Brain pericyte (primary cell): ENCODE measurements around the gene COL24A1.
A peak's percentile ranks its signal among the peaks of the same experiment; 100 is the strongest.
"Not testable (repeated sequence)": the region's sequence is repeated elsewhere in the genome, so short reads cannot be mapped to it uniquely, and the experiment has no call there.

Experiments used
- DNase-seq: peaks from one replicate; pipeline ENCODE4 v3.0.0-alpha.2; 2012; ENCODE audit warnings: low read depth, low spot score

COL24A1 gene

DNA sequence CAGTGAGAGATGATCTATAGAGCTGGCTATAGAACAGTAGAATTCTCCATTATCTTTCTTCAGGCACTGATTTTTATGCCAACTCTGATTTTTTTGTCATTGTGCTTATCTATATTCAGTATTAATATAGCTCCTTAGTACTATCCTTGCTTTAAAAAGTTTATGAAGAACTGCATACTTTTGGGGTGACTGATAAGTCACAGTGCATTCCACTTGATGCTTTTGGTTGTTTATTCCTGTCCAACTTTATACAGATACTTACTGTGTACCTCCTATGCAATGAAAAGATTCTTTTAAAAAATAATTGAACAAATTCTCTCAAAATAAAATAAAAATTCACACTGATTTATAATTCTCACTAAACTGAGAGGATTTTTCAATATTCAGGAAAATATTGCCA is 71.6 kb downstream of the COL24A1 start:
- no peak for DNase-seq

- no peak for DNase-seq
Measured at GRCh38 chr1:86082183-86082582, 74.4 kb downstream of the COL24A1 start.

- DNase-seq: not testable (repeated sequence)
Measured at GRCh38 chr1:86072474-86072873, 84.1 kb downstream of the COL24A1 start.

DNA sequence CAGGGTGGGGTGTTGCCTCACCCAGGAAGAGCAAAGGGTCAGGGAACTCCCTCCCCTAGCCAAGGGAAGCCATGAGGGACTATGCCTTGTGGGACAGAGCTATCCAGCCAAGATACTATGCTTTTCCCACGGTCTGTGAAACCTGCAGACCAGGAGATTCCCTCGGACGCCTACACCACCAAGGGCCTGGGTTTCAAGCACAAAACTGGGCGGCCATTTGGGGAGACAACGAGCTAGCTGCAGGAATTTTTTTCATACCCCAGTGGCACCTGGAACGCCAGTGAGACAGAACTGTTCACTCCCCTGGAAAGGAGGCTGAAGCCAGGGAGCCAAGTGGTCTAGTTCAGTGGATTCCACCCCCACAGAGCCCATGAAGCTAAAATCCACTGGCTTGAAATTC is 84.7 kb downstream of the COL24A1 start:
- DNase-seq: not testable (repeated sequence)

GRCh38 chr1:86069757-86070145 is 86.8 kb downstream of the COL24A1 start:
- DNase-seq: no peak

GRCh38 chr1:86068841-86069756 is 87.5 kb downstream of the COL24A1 start:
- no peak for DNase-seq

GRCh38 chr1:86068271-86068721 is 88.3 kb downstream of the COL24A1 start:
- no peak for DNase-seq

DNA sequence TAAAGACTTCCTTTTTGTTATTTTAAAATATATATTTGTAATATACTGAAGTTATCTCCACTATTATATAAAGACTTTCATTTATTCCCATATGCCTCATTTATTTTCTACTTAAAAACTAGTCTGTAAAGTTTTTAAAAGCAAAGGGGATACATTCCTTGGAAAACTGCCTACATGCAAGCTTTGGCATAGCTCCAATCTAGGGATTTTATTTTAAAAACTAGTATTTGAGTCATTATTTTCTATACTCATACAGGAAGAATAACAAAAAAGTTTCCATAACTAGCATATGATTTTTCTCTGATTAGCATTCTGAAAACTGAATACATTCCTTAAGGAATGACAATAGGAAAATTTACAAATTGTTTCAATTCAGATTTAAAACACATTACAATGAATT is 88.9 kb downstream of the COL24A1 start:
- peak; percentile 27 for DNase-seq

DNA sequence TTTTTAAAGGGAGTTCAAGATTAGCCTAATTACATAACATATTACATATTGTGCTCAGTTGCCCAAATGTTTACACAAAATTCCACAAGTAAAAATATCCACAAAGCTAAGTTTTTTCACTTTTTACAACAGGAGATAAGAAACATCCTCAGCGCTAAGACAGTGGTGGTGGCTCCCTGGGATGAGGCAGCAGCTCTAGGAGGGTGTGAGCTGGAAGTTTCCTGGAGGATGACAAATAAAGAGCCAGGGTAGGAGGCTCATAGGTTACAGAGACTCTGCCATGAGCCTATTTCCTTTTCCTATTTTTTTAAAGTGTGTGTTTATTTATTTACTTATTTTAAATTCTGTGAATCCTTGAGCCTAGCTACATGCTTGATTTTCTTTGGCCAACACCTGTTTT is 91.7 kb downstream of the COL24A1 start:
- DNase-seq: no peak

DNA sequence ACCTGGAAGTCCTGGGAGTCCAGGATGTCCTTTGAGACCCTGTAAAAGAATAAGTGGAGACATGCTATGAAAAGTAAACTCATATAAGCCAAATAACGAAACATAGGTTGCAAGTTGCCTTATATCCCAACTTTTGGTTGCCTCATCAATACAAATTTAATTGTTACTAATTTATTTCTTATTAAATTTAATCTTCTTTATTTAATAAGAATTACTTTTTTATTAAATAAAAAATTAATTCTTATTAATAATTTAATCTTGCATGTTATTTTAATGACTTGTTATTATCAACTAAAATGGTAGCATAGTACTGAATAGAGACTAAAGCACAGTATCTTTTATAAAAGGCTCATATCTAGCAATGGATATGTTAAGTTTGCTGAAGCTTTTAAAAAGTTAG is 92.9 kb downstream of the COL24A1 start:
- DNase-seq: no peak

DNA sequence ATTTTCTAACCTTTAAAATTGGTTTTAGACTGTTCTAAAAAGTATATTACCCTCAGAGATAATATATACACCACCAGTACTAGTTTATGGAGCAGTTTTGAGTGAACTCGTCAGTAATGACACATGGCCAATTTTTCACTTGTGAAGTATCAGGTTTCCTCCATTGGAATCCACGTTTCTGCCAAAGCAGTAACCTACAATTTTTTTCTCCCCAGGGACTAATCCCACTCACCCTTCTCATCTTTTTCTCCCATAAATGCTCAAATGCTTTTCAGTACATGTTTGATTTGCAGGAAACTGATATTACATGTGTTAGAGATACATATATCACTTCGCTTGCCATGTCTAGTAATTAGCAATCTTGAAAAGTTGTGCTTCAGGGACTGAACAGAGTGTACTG is 94.1 kb downstream of the COL24A1 start:
- DNase-seq: no peak

DNA sequence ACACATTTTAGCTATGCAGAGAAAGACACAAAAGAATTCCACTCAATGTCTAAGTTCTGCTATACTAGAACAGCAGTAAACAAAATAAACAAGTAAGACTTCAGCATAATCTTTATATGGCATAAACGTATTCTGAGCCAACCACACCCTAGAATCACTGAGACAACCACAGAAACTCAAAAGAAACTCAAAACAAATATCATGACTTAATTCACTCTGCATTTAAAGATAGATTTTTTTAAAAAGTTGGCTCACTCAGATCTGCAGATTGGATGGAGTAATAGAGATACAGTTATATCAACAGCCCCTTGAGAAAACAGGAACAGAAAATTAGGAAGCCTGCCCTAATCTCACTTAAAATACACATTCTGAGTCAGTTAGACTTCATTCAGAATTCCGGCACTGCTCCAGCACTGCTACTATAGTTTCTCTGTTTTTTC is 95.0 kb downstream of the COL24A1 start:
- no peak for DNase-seq

DNA sequence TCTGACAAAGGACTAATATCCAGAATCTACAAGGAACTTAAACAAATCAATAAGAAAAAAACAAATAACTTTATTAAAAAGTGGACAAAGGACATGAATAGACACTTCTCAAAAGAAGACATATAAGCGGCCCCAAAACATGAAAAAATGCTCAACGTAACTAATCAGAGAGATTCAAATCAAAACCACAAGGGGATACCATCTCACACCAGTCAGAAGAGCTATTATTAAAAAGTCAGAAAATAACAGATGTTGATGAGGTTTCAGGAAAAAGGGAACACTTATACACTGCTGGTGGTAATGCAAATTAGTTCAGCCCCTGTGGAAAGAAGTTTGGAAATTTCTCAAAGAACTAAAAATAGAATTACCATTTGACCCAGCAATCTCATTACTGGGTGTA is 102.2 kb downstream of the COL24A1 start:
- DNase-seq: no peak

DNA sequence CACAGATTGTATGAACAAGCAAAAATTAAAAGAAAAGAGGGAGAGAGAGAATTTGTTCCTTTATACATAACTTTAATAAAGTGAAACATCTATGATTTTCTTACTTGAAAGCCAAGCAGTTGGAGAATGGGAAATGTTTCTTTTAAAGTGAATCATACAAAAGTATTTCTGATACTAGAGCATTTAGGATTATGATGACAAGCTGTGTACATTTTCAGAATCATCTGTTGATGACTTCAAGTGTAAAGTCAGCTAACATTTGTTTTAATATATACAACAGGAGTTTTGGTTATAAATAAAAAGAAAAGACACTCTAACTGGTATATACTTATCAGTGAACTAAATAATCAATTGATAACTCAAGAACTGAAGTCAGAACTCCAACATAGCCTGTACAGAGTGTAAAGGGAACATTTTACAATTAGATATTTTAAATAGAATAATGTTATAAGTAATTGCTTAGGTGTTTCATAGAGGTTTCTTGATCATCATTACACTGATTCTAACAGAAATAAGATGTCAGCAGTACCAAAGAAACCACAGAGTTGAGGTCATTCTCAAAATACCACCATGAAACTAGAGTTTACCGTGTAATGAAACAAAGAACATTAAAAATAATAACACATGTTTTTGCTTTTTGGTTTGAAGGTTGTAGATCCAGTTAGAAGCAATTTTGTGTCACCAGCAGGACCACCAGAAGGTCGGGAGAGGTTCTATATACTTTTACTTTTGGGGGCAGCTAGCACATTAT is 103.4 kb downstream of the COL24A1 start:
- no peak for DNase-seq

DNA sequence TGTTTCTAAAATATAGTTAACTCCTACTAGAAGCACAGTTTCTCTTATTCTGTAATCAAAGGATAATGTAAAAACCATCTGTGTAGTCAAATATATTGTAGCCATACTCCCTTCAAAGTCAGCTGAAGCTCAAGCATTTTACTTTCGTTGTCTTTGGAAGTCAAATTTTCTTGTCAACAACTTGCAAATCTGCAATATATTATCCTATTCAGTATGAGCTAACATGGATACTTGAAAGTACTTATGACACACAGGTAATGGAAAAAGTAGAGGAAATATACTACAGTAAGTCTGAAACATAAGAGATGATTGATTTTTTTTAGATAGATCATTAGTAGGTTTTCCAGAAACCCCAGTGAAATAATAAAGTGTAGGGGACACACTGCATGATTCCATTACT is 121.5 kb downstream of the COL24A1 start:
- no peak for DNase-seq

GRCh38 chr1:86030180-86030579 is 126.4 kb downstream of the COL24A1 start:
- DNase-seq: no peak

DNA sequence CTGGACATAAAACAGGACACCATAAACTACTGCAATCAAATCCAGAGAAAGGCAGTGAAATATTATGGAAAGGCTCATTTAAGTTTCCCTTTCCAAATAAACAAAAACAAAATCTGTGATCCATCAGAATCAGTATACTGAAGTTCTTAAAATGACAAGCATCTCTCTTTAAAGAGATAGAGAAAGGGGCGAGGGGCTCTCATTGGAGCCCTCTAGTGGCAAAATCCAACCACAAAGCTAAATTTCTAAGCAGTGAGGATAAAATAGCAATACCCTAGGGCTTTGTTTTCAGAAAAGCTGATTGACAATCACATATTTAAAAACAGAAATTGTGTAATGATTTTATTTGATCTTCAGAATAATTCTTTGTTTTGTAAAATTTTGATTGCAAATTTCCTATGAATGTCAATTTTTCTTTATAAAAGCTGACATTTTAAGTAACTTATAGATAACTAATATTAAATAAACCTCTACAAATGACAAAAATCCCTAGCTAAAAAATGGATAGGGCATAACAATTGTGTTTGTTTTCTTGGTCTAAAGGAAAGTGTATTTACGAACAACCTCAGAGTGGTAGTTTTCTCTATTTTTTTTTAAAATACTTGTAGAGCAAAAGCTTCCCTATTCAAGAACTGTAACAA is 138.2 kb downstream of the COL24A1 start:
- DNase-seq: no peak

- no peak for DNase-seq
Measured at GRCh38 chr1:86016076-86016759, 140.4 kb downstream of the COL24A1 start.

DNA sequence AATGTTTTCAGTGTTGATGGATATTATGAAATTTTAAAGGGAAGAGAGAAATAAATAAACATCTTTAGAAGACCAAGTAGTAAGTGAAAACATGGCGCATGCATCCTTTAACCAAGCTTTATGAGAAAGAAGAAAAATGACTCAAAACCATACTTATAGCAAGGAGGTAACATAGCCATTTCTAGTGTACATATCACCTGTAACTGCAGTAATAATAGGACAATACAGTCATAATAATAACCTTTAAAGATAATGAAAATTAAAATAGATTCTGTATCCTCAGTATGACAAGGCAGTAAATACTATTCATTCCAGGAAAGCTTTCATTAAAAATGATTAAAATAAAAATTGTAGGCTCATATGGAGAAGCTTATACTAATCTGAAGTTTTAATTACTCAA is 141.2 kb downstream of the COL24A1 start:
- no peak for DNase-seq

DNA sequence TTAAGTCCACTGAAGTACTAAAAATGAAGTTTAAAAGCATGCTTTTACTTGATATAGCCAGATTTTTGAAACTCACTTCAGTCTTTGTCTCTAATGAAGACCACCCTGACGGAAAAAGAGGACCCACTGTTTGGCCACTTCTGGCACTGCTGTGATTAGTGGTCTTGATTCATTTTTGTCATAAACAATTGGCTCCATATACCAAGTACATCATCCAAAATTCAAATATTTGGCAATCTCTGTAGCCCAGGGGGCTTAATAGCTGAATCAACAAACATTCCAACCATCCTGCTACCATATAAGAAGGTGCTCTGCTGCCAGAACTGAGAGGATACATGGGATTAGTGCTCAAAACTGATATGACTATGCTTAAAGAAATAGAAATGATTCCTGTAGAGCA is 156.0 kb downstream of the COL24A1 start:
- DNase-seq: no peak

GRCh38 chr1:85998105-85998855 is 158.3 kb downstream of the COL24A1 start:
- DNase-seq: no peak
